A204.1 (cell line): ENCODE results near the gene KDM5D.

ENCODE experiments used
- FAIRE-seq: peaks from 2 replicates; lab custom pipeline; 2012; peaks lifted over from hg19 to GRCh38; lab: Jason Lieb, UNC

KDM5D gene

DNA sequence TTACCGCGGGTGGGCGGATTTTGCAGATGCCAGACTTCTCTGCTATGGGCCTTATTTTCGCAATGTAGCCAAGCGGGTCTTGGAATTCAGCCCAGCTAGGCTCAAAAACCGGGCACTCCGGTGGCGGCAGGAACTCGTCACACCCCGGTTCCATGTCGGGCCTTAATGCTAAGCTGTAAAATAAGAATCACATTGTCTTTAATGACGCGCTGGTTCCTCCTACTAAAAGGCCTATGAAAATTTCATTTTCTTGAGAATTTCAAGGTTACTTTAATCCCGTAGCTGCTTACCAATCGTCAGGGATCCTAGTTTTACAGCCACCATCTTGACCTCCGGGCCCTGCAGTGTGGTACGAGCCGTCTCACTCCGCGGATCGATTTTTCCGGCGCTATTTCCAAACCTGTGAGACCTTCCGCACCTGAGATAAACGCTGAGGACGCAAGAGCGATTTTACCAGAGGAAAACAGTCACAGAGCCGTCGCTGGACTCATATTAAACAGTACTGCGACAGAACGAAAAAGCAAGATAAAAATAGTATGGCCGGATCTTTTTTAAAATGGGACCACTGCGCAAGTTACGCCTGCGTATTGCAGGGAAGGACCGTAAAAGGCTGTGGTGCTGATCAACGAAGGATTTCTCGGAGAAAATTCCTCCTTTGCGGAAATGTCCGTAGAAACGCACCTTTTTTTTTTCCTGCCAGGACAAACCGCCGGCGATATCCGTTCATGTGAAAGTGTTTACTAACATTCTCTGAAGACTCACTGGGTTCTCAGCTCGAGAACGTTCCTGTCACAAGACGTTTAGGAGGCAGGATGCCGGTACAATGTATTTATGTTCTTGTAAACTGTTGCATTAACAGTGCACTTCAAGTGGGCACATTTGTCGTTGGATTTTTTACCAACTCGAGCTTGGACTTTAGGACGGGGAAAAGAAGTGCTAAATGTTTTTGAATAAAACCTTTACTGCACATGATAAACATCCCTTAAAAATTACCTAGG is at the start of gene KDM5D:
KDM5D (minus strand) TSS at position 346 of the 998 bp plus-strand sequence; CDS start at position 154, 192 bp downstream.
- no peak for FAIRE-seq

DNA sequence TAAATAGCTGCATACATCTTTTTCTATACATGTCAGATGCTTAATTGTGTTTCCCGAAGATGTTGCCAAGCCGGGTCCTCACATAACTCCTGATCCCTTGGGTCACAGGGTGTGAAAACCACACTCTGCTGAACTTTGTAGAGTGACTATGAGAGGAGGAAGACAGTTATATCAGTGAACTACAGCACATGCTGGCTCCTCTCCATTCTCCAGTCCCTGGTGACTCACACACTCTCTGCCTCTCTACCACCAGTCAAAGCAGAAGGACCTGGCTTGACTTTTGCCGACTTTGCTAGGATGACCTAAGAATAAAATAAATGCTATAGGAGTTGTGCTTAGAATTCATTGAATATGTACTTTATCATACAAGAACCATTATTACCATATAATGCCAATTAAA is 23.8 kb upstream of the KDM5D start:
- FAIRE-seq = no peak

DNA sequence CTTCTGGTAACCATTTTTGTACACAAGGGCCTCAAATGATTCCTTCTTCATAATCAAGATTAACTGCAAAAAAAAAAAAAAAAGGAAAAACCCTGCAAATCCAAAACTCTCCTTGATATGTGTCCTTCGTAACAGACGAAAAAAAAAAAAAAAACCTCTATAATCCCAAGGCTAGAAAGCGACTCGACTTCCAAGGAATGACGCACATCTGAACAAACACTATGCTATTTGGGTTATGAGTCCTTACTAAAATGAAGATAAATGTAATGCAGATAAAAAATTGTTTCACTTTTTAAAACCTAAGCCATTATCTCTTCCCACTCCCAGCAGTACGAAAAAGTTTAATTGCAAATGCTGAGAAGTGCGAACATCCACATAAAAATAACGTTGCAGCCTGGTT is 1.2 kb downstream of the KDM5D start:
- no peak for FAIRE-seq

DNA sequence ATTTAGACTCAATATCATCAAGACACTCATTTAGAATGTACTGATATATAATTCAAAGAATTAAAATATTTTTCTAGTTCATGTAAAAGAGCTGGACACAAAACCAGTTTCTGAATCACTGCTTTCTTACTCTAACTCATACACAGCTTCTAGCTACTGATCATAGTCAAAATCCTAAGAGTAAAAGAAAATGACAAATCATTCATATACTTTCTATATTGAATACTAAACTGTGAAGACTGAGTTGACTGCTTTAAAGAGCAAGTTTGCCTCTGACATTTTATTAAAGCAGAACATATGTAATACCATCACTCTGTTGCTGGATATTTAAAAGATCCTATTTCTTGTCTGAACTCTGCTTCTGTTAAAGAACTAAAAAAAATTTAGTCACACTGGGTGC is 2.4 kb downstream of the KDM5D start:
- no peak for FAIRE-seq

DNA sequence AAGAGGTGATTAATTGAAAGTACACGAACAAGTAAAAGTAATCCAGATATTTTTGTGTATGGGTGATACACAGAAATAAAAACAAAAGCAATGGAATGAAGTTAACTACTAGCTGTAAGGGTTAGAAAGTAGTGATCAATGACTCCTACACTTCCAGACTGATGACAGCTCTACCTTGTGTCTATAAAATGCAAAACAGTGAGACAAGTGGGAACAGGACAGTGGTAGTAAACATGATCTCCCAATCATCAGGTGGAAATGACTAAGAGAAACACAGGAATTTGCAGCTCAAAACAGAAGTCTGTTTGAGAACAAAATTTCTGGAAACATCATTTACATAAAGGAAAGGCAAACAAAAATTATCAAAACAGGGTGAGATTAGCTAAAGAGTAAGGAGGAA is 10.1 kb downstream of the KDM5D start:
- no peak for FAIRE-seq

DNA sequence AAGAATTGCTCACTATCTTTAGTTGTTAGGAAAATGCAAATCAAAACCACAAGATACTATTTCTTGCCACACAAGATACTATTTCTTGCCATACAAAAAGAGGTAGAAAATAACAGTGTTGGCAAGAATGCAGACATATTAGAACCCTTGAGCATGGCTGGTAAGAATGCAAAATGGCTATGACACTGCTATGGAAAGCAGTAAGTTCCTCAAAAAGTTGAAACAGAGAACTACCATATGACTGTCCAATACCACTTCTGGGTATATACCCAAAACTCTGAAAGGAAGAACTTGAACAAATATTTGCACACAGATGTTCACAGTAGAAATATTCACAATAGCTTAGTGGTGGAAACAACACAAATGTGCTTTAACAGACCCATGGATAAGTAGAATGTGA is 26.6 kb downstream of the KDM5D start:
- FAIRE-seq = no peak

DNA sequence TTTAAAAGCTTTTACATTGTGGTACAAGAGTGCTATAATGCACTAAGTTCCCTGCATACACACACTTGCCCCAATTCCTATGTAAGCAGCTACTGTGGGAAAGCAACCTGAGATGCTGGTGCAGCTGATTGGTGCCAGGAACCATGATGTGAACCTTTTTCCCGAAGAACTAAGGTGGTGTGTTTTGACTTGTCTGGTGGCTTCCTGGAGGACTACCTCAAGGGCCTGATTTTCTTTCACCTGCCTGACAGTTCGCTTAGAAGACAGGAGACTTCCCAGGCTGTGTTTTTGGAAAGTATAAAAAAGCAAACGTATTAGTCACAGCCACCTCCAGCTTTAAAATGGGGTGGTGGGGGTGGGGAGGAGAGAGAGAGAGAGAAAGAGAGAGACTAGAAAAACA is 27.4 kb downstream of the KDM5D start:
- FAIRE-seq = no peak

DNA sequence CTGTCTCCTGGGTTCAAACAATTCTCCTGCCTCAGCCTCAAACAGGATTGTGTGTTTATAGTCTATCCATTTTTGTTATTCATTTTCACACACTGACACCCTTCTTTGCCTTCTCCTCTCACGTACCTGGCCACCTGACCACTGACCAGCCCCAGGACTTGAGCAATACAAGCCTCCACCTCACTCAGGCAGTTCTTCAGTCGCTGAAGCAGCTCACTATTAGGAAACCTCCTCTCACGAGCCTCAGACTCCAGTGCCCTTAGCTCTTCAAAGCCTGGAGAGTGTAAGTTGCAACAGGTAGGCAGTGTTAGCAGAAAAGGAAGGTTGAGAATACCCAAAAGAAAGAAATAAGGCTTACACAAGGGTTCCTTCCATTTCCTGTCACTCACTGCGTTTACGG is 29.3 kb downstream of the KDM5D start:
- FAIRE-seq = no peak

DNA sequence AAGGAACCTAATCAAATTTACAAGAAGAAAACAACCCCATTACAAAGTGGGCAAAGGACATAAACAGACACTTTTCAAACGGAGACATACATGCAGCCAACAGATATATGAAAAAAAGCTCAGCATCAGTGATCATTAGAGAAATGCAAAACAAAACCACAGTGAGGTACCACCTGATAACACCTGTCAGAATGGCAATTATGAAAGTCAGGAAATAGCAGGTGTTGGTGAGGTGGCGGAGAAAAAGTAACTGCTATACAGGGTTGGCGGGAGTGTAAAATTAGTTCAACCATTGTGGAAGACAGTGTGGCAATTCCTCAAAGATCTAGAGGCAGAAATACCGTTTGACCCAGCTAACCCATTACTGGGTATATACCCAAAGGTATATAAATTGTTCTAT is 31.1 kb downstream of the KDM5D start:
- FAIRE-seq = no peak

DNA sequence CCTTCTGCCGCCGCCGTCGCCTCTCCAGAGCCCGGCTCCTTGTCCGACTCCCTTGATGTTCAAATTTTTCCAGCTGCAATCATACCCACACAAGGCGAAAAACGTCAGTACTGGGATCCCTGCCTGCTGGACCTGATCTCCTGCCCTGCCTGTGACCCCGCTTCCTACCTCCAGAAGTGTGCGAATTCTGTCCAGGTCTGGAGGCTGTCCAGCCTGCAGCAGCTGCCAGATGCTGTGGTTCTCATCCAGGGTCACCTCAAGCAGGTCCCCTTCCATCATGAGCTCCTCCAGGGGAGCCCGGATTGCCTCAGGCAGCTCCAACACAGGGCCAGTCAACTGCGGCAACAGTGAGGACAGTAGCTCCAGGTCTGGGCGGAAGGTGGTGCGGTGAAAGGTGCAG is 38.3 kb downstream of the KDM5D start:
- FAIRE-seq = no peak

DNA sequence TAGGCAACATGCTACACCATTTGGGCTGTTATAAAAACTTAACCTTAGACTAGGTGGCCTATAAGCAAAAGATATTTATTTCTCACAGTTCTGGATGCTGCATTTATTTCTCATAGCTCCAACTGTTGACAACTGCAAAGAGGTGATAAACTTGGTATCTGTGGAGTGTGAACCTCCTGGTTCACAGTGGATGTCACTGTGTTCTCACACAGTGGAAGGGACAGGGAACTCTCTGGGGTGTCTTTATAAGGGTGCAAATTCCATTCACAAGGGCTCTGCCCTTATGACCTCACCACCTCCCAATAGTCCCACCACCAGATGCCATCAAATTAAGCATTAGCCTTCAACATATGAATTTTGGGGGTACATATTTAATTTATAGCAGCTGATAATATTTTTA is 46.0 kb downstream of the KDM5D start:
- FAIRE-seq = no peak

DNA sequence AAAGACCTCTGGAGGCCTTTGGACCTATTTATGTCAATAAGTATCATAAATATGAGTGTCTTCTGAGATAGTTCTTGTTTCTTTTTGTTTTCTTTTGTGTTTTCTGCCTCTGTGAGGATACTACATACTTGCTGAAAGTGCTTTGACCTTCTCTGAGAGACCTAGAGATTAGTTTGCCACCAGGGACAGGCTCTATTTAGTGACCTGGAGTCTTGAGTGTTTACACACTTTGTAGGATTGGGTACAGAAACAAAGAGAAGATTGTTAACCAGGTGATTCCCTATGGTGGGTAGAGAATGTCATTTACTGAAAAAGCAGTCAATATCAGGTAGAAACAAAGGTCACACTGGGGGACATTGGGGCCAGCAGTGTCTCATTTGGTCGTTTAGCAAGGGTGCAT is 63.7 kb downstream of the KDM5D start:
- FAIRE-seq = no peak
